HUES6 (cell line): ENCODE results near the gene TAF10.

Experiments
- H3K27ac ChIP-seq: 2 replicates; pipeline ENCODE4 v1.7.0; 2013; ENCODE audit warnings: low read depth, mild to moderate bottlenecking, low read length, inconsistent platforms
- H3K27me3 ChIP-seq: 2 replicates; pipeline ENCODE4 v1.6.1; 2013; ENCODE audit warnings: low read length; ENCODE audit not compliant: control insufficient read depth, insufficient read depth
- H3K36me3 ChIP-seq: 2 replicates; pipeline ENCODE4 v1.6.1; 2013; ENCODE audit warnings: low read length; ENCODE audit not compliant: control insufficient read depth, insufficient read depth
- H3K4me1 ChIP-seq: 2 replicates; pipeline ENCODE4 v1.6.1; 2013; ENCODE audit warnings: low read length; ENCODE audit not compliant: control insufficient read depth, insufficient read depth
- H3K4me3 ChIP-seq: 2 replicates; pipeline ENCODE4 v1.5.1; 2013; ENCODE audit warnings: low read depth, low read length
- H3K9ac ChIP-seq: one replicate; pipeline ENCODE4 v1.6.1; 2013; ENCODE audit warnings: mild to moderate bottlenecking, low read length
- H3K9me3 ChIP-seq: 2 replicates; pipeline ENCODE4 v1.6.1; 2013; ENCODE audit warnings: low read depth, low read length; ENCODE audit not compliant: control insufficient read depth, insufficient read depth

Gene TAF10

DNA sequence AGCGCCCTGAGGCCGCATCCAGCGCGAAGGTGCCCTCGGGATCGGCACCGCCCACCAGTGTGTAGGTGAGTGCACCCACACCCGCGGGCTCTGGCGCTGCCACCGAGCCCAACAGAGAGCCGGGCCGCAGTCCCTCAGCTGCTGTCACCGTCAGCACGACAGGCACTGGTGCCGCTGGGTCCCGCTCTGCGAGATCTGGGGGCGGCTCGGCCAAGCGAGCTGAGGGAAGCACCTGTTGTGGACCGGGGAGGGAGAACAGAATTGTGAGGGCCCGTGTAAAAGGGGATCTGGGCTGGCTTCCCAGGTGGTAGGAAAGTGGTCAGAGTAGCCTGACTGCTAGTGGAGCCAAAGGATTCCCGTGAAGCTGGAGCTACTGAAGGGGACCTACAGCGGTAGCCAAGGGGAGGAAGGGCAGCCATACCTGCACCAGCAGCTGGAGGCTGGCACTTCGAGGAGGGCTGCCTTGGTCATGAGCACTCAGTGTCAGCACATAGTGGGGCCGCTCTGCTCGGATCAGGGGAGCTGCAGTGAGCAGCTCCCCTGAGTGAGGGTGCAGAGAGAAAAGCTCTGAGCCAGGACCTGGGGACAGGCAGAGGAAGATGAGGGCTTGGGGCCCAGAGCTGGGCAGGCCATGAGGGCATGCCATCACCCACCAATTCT lies 18.7 kb upstream of the TAF10 start:
- Histone ChIP-seq H3K36me3 (peaks cover 19% of the 10 kb centered on the region), H3K4me3 (peak overlapping the region; percentile 60), H3K4me1 (peaks cover 7% of the 10 kb centered on the region; the same call in 1 of the 2 replicates), H3K9ac (no peak overlapping the region), H3K27me3 (peaks cover 44% of the 10 kb centered on the region), H3K27ac (no peak overlapping the region), H3K9me3 (no peaks in the 10 kb centered on the region)

DNA sequence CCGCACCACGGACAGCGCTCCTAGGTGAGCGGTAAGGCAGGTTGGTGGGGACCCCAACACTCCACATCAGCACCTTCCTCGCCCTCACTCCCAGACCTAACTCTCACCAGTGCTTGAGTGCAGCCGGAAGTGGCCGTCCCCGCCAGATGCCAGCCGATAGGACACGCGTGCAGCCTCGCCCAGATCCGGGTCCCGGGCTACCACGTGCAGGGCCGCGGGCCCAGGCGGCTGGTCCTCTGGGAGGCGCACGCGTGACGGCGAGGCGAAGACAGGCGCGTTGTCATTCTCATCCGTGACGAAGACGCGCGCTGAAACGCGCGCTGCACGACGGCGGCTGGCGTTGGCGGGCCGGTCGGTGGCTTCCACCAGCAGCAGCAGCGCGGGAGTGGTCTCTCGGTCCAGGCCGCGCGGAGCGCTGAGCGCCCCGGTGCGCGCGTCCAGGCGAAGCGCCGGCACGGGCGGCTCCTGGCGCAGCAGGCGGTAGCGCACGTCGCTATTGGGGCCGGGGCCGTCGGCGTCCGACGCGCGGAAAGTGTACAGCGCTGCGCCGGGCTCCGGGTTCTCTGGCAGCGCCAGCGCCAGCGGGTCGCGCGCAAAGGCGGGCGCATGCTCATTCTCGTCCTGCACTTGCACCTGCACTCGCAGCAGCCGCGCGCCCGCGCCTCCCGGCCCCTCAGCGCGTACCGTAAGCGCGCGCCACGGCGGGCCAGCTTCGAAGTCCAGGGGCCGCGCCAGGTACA lies 18.0 kb upstream of the TAF10 start:
- H3K9me3 ChIP-seq: no peaks in the 10 kb centered on the region
- no peaks in the 10 kb centered on the region; the same call in 1 of the 2 replicates for H3K4me1 ChIP-seq
- H3K36me3 ChIP-seq: peaks cover 26% of the 10 kb centered on the region
- peak overlapping the region; percentile 60 for H3K4me3 ChIP-seq
- H3K27ac ChIP-seq: no peak overlapping the region
- no peak overlapping the region for H3K9ac ChIP-seq
- H3K27me3 ChIP-seq: peaks cover 44% of the 10 kb centered on the region

GRCh38 chr11:6629573-6629891 lies 17.5 kb upstream of the TAF10 start:
- Histone ChIP-seq H3K9me3 (no peaks in the 10 kb centered on the region), H3K36me3 (peaks cover 31% of the 10 kb centered on the region), H3K27ac (no peak overlapping the region), H3K27me3 (peaks cover 44% of the 10 kb centered on the region), H3K9ac (no peak overlapping the region), H3K4me1 (no peaks in the 10 kb centered on the region), H3K4me3 (peak overlapping the region; percentile 60; the same call in 1 of the 2 replicates)

- H3K4me3 ChIP-seq: no peak overlapping the region
- H3K9me3 ChIP-seq: no peaks in the 10 kb centered on the region
- H3K9ac ChIP-seq: no peak overlapping the region
- H3K27me3 ChIP-seq: peaks cover 44% of the 10 kb centered on the region
- peaks cover 31% of the 10 kb centered on the region for H3K36me3 ChIP-seq
- H3K27ac ChIP-seq: no peak overlapping the region
- H3K4me1 ChIP-seq: no peaks in the 10 kb centered on the region
These were observed 16.5 kb upstream of the TAF10 start for GRCh38 chr11:6628526-6628925.

DNA sequence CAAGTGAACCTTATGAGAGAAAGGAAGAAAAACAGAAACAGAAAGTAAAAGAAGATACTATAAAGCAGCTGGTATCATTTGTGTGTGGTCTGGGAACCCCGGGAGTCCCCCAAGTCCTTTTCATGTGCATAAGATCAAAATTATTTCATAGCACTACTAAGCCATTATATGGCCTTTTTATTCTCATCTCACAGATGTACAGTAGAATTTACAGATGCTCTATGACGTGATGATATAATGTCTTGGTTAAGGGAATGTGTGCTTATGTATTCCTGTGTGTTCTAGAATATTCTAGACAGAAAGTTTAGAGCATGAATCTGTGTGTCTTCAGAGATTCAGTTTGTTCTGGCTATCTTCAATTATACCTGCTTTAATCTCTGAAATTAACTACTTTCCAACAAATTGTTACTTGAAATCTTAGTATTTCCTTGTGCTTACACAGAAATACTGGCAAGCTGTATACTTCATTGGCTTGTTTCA lies 15.8 kb upstream of the TAF10 start:
- no peaks in the 10 kb centered on the region for H3K4me1 ChIP-seq
- peaks cover 44% of the 10 kb centered on the region for H3K27me3 ChIP-seq
- H3K36me3 ChIP-seq: peaks cover 31% of the 10 kb centered on the region
- no peak overlapping the region for H3K27ac ChIP-seq
- H3K9ac ChIP-seq: no peak overlapping the region
- no peak overlapping the region for H3K4me3 ChIP-seq
- H3K9me3 ChIP-seq: no peaks in the 10 kb centered on the region

DNA sequence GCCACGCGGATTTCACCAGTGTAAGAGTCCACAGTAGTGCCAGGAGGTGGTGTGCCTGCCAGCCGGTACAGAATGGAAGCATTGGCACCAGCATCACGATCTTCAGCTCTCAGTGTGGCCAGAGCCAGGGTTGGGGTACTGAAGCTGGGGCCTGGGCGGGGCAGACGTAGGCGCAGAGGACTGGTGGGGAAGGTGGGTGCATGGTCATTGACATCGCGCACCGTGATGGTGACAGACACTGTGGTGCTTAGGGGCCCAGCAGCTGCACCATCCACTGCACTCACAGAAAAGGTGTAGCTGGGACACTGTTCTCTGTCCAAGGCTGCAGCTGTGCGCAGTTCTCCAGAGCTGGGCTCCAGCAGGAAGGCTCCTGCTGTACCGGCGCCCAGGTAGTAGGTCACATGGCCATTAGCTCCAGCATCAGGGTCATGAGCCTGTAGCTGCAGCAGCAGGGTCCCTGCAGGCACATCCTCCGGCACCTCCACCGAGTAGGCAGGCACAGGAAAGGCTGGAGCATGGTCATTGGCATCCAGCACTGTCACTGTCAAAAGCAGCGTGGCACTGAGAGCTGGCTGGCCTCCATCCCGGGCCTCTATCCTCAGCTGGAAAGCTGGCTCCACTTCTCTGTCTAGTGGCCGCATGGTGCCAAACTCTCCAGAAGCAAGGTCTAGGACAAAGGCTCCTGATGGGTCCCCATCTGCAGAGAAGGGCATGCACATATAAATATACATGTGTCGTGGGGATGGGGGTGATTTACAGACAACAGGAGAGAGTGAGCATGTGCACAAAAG lies 15.2 kb upstream of the TAF10 start:
- Histone ChIP-seq H3K27me3 (peaks cover 39% of the 10 kb centered on the region), H3K36me3 (peaks cover 31% of the 10 kb centered on the region), H3K27ac (no peak overlapping the region), H3K4me1 (no peaks in the 10 kb centered on the region), H3K9ac (no peak overlapping the region), H3K4me3 (no peak overlapping the region), H3K9me3 (no peaks in the 10 kb centered on the region)

GRCh38 chr11:6625832-6626420 lies 13.9 kb upstream of the TAF10 start:
- Histone ChIP-seq H3K9me3 (no peaks in the 10 kb centered on the region), H3K9ac (no peak overlapping the region), H3K4me3 (no peak overlapping the region), H3K27ac (no peak overlapping the region), H3K36me3 (peaks cover 31% of the 10 kb centered on the region), H3K4me1 (no peaks in the 10 kb centered on the region), H3K27me3 (peaks cover 27% of the 10 kb centered on the region)

DNA sequence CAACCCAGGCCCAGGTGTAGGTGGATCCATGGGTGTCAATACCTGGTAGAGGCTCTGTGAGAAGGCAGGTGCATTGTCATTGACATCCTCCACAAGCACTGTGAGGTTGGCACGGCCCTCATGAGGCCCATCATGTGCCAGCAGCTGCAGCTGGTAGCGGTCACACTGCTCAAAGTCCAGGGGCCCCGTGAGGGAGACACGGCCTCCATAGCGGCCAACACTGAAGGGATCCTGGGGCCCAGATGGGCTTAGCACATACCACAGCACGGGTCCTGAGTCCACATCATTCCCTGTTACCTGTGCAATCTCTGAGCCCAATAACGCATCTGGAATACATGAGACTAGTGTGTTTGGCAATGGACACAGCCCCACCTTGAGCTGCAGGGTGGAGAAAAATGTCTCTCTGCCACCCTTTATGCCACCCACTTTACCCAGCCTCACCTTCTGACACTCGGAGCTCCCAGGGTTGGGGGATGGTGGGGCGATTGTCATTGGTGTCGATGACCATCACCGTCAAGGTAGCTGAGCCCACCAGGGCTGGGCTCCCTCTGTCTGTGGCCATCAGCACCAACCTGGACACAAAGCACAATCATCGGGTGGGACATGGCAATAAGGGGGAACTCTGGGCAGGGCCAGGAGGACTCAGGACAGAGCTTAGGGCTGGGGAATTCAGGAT lies 13.3 kb upstream of the TAF10 start:
- H3K36me3 ChIP-seq: peaks cover 31% of the 10 kb centered on the region
- H3K27me3 ChIP-seq: peaks cover 20% of the 10 kb centered on the region

DNA sequence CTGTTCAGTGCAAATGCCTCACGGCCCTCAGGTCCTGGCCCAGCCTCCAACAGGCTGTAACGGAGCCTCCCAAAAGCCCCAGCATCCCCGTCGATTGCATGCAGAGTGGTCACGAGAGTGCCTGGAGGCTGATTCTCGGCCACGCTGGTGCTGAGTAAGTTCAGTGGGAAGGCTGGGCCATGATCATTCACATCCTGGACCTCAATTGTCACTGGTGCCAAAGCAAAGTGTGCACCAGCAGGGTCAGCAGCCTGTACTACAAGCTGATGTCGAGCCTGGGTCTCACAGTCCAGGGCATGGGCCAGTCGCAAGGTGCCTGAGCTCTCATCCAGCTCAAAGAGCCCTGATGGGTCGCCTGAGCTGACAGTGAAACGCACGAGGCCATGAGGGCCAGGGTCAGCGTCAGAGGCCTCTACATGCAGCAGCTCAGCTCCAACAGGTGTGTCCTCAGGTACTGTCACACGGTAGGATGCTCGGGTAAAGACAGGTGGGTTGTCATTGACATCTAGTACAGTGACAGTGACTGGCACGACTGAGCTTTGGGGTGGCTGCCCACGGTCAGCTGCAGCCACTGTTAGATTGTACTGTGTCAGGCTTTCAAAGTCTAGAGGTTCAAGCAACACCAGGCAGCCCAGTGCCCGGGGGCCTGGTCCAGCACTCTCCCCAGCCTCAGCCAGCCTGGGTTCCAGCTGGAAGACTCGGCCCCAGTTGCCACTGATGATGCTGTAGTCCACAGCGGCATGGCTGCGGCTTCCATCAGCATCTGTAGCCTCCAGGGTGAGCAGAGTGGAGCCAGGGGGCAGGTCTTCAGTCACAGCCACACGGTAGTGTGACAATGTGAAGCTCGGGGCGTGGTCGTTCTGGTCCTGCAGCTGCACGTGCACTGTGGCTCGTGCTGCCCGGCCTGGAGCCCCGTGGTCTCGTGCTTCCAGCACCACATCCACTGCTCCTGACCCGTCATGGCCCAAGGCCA lies 11.7 kb upstream of the TAF10 start:
- H3K4me3 ChIP-seq: no peak overlapping the region
- H3K4me1 ChIP-seq: peaks cover 10% of the 10 kb centered on the region
- H3K36me3 ChIP-seq: peaks cover 28% of the 10 kb centered on the region
- peaks cover 4% of the 10 kb centered on the region for H3K27me3 ChIP-seq
- no peaks in the 10 kb centered on the region for H3K9me3 ChIP-seq
- H3K27ac ChIP-seq: no peak overlapping the region
- H3K9ac ChIP-seq: no peak overlapping the region

More for the DNA sequence above, 13.3 kb upstream of the TAF10 start:
- Histone ChIP-seq H3K4me1 (peaks cover 1% of the 10 kb centered on the region; the same call in 1 of the 2 replicates), H3K27ac (no peak overlapping the region), H3K9ac (no peak overlapping the region), H3K9me3 (no peaks in the 10 kb centered on the region), H3K4me3 (no peak overlapping the region)
